Esophagus squamous epithelium (tissue), 5 donors: ENCODE results near the gene SNRPF. TPM values are rescaled to one million over a fixed set of nuclear protein-coding genes. Genes with fewer than 3 reads are reported as not detected.
"Not testable (repeated sequence)": the region's sequence is repeated elsewhere in the genome, so short reads cannot be mapped to it uniquely, and the experiment has no call there.

Experiments used
- DNase-seq: peaks from one replicate; lab custom pipeline; 2025; lab: John Stamatoyannopoulos, UW
- H3K27ac ChIP-seq, 4 donors: fragments of 200-600 bp; sonication (generic); one replicate each; pipeline ENCODE4 v1.5.1; 2016 to 2019; ENCODE audit warnings: mild to moderate bottlenecking in 1 of 4
- H3K27me3 ChIP-seq, 4 donors: fragments of 200-600 bp; sonication (generic); 1 replicate in 3 of 4; 2 replicates in 1 of 4; pipeline versions ENCODE4 v1.5.1 to v1.6.0; 2017 to 2021; ENCODE audit warnings: antibody characterized with exemption in 1 of 4
- H3K36me3 ChIP-seq, 3 donors: fragments of 200-600 bp; sonication (generic); one replicate each; pipeline ENCODE4 v1.5.1; 2016 to 2019
- H3K4me1 ChIP-seq, 3 donors: fragments of 200-600 bp; sonication (generic); one replicate each; pipeline ENCODE4 v1.5.1; 2017 to 2019
- H3K4me3 ChIP-seq, 4 donors: fragments of 200-600 bp; sonication (generic); 1 replicate in 3 of 4; 2 replicates in 1 of 4; pipeline ENCODE4 v1.5.1; 2016 to 2019; ENCODE audit warnings: mild to moderate bottlenecking in 2 of 4, moderate library complexity in 1 of 4
- H3K9me3 ChIP-seq, 3 donors: fragments of 200-600 bp; sonication (generic); one replicate each; pipeline ENCODE4 v1.5.1; 2016 to 2019
- POLR2A ChIP-seq, 4 donors: fragments of 450-650 bp; IDR thresholded peaks; one replicate each; pipeline ENCODE4 v1.6.1; 2017; ENCODE audit warnings: antibody characterized with exemption in 4 of 4, mild to moderate bottlenecking in 4 of 4, moderate library complexity in 3 of 4
- WGBS, 2 donors: methylation state at CpG; one replicate each; pipeline ENCODE4 v1.1.5; 2018; 5-methylcytosine and 5-hydroxymethylcytosine counted together
- intact Hi-C: fragments of 100-400 bp; cut with DNase I; formaldehyde crosslinking; loops from one replicate; pipeline ENCODE4 v1.15.0; 2022
- total RNA-seq, 4 donors: library from RNA; depleted of rRNA; stranded (reverse); fragments of >200 nt; gene quantifications; one replicate each; pipeline ENCODE4 v1.1.0, GENCODE V29; 2016
- TF ChIP-seq, protein P1 (sequence below), 6 experiments: fragments of 450-650 bp in 4 of 6; fragments of 200-600 bp in 2 of 6; sonication (generic) in 2 of 6; IDR thresholded peaks; one replicate each; pipeline ENCODE4 v1.5.1; 2016 to 2019; ENCODE audit warnings: antibody characterized with exemption in 6 of 6, mild to moderate bottlenecking in 4 of 6, moderate library complexity in 4 of 6
- donor health status: DM: yes; HTN: yes; CAD: no.

Gene SNRPF
- total RNA-seq, 4 donors from 2014 or later: 2.7 to 16.3 (median 9.2) TPM

DNA sequence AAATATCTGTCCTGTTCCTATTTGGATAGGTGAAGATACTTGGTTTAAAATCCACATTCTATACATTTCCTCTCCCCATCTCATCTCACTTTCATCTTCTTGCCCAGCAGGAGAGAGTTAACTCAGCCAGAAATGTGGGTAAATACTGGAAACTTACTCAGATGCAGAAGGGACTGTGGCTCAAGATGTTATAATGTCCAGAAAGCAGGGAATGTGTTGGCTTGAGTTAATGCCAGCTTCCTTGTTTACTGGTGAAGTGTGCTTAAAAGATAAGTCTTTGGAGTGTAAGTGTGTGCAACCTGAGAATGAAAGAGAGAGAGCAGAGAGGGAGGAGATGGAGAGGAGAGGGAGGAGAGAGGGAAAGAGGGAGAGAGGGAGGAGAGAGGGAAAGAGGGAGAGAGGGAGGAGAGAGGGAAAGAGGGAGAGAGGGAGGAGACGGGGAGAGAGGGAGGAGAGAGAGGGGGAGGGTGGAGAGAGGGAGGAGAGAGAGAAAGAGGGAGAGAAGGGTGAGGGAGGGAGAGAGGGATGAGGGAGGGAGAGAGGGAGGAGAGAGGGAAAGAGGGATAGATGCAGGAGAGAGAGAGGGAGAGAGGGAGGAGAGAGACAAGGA is 22.0 kb upstream of the SNRPF start:
- TF ChIP-seq, protein P1, sequence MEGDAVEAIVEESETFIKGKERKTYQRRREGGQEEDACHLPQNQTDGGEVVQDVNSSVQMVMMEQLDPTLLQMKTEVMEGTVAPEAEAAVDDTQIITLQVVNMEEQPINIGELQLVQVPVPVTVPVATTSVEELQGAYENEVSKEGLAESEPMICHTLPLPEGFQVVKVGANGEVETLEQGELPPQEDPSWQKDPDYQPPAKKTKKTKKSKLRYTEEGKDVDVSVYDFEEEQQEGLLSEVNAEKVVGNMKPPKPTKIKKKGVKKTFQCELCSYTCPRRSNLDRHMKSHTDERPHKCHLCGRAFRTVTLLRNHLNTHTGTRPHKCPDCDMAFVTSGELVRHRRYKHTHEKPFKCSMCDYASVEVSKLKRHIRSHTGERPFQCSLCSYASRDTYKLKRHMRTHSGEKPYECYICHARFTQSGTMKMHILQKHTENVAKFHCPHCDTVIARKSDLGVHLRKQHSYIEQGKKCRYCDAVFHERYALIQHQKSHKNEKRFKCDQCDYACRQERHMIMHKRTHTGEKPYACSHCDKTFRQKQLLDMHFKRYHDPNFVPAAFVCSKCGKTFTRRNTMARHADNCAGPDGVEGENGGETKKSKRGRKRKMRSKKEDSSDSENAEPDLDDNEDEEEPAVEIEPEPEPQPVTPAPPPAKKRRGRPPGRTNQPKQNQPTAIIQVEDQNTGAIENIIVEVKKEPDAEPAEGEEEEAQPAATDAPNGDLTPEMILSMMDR (IDR thresholded peaks at IDR 0.05): no peak
- no peak for TF ChIP-seq POLR2A (IDR thresholded peaks at IDR 0.05)
- 0% methylated on average over 1 of the region's 1 CpG for WGBS, 2 donors
- H3K27ac ChIP-seq: no peak overlapping the region
- peaks cover 0 to 23% (median 11%) of the 10 kb centered on the region in 3 donors for H3K4me1 ChIP-seq
- no peaks in the 10 kb centered on the region for H3K9me3 ChIP-seq
- no peak for DNase-seq
- H3K4me3 ChIP-seq: no peak overlapping the region
- H3K36me3 ChIP-seq: no peaks in the 10 kb centered on the region
- intact Hi-C loops: no loop called here
- H3K27me3 ChIP-seq: peaks cover 0 to 27% (median 0%) of the 10 kb centered on the region in 4 donors

DNA sequence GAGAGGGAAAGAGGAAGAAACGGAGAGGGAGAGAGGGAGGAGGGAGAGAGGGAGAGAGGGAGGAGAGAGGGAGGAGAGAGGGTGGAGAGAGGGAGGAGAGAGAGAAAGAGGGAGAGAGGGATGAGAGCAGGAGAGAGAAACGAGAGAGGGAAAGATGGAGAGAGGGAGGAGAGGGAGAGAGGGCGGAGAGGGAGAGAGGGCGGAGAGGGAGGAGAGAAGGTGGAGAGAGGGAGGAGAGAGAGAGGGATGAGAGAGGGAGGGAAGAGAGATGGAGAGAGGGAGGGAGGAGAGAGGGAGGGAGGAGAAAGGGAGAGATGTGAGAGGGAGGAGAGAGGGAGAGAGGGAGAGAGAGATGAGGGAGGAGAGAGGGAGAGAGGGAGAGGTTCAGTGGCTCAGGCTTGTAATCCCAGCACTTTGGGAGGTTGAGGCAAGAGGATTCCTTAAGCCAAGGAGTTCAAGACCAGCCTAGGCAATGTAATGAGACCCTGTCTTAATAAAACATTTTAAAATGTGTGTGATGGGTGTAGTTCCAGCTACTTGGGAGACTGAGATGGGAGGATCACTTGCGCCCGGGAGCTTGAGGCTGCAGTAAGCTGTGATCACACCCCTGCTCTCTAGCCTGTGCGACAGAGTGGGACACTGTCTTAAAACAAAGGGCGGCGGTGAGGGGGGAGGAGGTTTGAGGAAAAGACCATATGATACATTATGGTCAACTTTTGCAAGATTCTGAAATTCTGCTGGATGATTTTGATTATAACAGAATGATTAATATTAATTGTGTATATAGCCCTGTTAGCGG is 21.3 kb upstream of the SNRPF start:
- Histone ChIP-seq H3K9me3 (no peaks in the 10 kb centered on the region), H3K4me1 (peaks cover 0 to 23% (median 11%) of the 10 kb centered on the region in 3 donors), H3K27ac (no peak overlapping the region), H3K27me3 (peaks cover 0 to 26% (median 0%) of the 10 kb centered on the region in 4 donors), H3K4me3 (peak overlapping the region in 1 of 4 donors; percentile 3), H3K36me3 (no peaks in the 10 kb centered on the region)
- DNase-seq: no peak
- TF ChIP-seq POLR2A (IDR thresholded peaks at IDR 0.05): no peak
- TF ChIP-seq, protein P1 (IDR thresholded peaks at IDR 0.05): no peak
- WGBS, 2 donors: 44 to 54% methylated on average over 10 of the region's 10 CpGs
- intact Hi-C loops: no loop called here

DNA sequence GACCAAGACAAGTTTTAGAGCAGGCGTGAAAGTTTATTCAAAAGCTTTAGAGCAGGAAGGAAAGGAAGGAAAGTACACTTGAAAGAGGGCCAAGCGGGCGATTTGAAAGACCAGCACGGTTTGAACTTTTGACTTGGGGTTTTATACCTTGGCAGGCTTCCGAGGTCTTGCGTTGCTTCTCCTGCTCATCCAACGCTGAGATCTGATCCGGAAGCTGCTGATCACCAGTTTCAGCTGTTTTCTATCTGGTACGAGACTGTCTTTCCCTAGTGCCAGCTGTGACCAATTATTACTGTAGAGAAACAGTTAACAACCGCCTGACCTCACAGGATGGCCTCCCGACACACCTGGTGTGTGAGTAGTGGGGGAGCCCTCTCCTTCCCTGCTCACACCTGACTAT is 20.6 kb upstream of the SNRPF start:
- 1 to 19% methylated on average over 11 of the region's 11 CpGs for WGBS, 2 donors
- no peaks in the 10 kb centered on the region for H3K9me3 ChIP-seq
- no peak overlapping the region for H3K27ac ChIP-seq
- peaks cover 0 to 23% (median 11%) of the 10 kb centered on the region in 3 donors for H3K4me1 ChIP-seq
- peaks cover 0 to 19% (median 0%) of the 10 kb centered on the region in 4 donors for H3K27me3 ChIP-seq
- H3K36me3 ChIP-seq: no peaks in the 10 kb centered on the region
- TF ChIP-seq, protein P1 (IDR thresholded peaks at IDR 0.05): no peak
- no peak for TF ChIP-seq POLR2A (IDR thresholded peaks at IDR 0.05)
- peak overlapping the region in 1 of 4 donors; percentile 3 for H3K4me3 ChIP-seq
- no peak for DNase-seq
- intact Hi-C loops: no loop called here

DNA sequence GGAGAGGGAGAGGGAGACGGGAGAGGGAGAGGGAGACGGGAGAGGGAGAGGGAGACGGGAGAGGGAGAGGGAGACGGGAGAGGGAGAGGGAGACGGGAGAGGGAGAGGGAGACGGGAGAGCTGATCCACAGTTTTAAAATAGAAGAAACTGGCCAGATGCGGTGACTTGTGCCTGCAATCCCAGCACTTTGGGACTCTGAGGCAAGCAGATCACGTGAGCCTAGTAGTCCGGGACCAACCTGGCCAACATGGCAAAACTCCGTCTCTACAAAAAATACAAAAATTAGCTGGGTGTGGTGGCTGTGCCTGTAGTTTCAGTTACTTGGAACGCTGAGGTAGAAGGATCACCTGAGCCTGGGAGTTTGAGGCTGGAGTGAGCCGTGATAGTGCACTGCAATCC is 16.3 kb upstream of the SNRPF start:
- H3K36me3 ChIP-seq, H3K27ac ChIP-seq, H3K9me3 ChIP-seq, H3K4me3 ChIP-seq, DNase-seq, intact Hi-C loops: not testable (repeated sequence)
- WGBS, 2 donors: 90 to 98% methylated on average over 3 to 4 of the region's 12 CpGs
- Histone ChIP-seq H3K4me1 (peaks cover 0 to 10% (median 6%) of the 10 kb centered on the region in 3 donors), H3K27me3 (peaks cover 0 to 34% (median 0%) of the 10 kb centered on the region in 4 donors)

DNA sequence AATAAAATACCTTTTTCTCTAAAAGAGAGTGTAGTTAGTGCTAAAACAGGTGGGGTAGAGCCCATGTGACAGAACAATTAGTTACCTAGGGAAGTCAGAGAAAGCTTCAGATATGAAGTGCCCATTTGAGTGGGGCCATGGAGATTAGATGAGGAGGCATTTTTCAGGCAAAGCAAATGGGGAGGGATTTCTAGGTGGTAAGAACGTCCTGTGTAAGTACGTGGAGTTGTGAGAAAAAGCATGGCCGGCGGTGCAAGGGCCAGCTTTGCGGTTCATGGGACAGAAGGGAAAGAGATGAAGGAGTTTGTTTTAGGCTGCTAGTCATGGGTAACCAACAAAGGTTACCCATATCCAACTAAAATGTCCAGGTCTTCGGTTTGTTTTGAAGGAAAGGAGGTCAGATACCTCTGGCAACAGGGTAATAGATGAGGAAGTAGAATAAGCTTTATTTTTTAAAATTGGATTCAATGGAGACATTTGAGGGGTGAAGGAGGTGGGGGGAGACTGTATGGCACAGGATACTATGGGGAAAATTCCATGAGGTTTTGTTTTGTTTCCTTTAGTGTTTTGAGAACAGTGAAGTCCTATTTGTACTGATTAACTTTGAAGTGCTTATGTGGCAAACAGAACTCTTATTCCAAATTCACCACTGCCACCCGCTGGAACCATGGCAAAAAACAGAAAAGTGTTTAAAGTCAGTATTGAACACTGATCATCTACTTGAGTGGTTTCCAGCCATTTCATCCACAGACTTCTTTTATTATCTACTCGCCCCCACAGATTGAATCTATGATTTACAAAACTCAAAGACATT is 10.0 kb upstream of the SNRPF start:
- Histone ChIP-seq H3K27me3 (peaks cover 0 to 37% (median 0%) of the 10 kb centered on the region in 4 donors), H3K27ac (no peak overlapping the region), H3K4me1 (no peaks in the 10 kb centered on the region), H3K36me3 (no peaks in the 10 kb centered on the region), H3K4me3 (no peak overlapping the region), H3K9me3 (no peaks in the 10 kb centered on the region)
- DNase-seq: no peak
- WGBS, 2 donors: 50 to 61% methylated on average over 8 of the region's 8 CpGs
- intact Hi-C loops: no loop called here
- TF ChIP-seq POLR2A (IDR thresholded peaks at IDR 0.05): no peak
- TF ChIP-seq, protein P1 (IDR thresholded peaks at IDR 0.05): peak in 2 of 6 experiments; percentile 13 to 33
